Measurements from ENCODE around the gene PLPPR1. TPM values are rescaled to one million over a fixed set of nuclear protein-coding genes. Genes with fewer than 3 reads are reported as not detected.

Gene PLPPR1
- total RNA-seq, 6 experiments from 2014 or later, result 1.4 to 5.4 (median 1.8) TPM

GRCh38 chr9:101064206-101064605 lies 35.7 kb downstream of the PLPPR1 start:
- peaks cover 0 to 22% (median 9%) of the 10 kb centered on the region in 4 donors for H3K4me1 ChIP-seq
- no peaks in the 10 kb centered on the region for H3K27me3 ChIP-seq
- no peak overlapping the region for H3K27ac ChIP-seq
- intact Hi-C loops (cut with DNase I), result no loop called here
- no peak overlapping the region for H3K4me3 ChIP-seq
- H3K9me3 ChIP-seq, result no peaks in the 10 kb centered on the region
- DNase-seq (no peak), ATAC-seq (peak in 3 of 4 donors; percentile 15 to 50 (median 35))
- no peaks in the 10 kb centered on the region for H3K36me3 ChIP-seq
- no peak for TF ChIP-seq POLR2A (IDR thresholded peaks at IDR 0.05)
- TF ChIP-seq CTCF (IDR thresholded peaks at IDR 0.05), result no peak

- DNase-seq, result no peak
- H3K4me1 ChIP-seq, result peaks cover 0 to 22% (median 9%) of the 10 kb centered on the region in 4 donors
- H3K36me3 ChIP-seq, result no peaks in the 10 kb centered on the region
- no peak overlapping the region for H3K27ac ChIP-seq
- no peaks in the 10 kb centered on the region for H3K27me3 ChIP-seq
- H3K9me3 ChIP-seq, result no peaks in the 10 kb centered on the region
- ATAC-seq, result no peak
- H3K4me3 ChIP-seq, result no peak overlapping the region
- no peak for TF ChIP-seq CTCF (IDR thresholded peaks at IDR 0.05)
- no peak for TF ChIP-seq POLR2A (IDR thresholded peaks at IDR 0.05)
- 81% methylated on average over 1 of the region's 1 CpG for WGBS (ENCODE audit: insufficient coverage, low coverage, low lambda C conversion rate, missing lambda C conversion rate)
- intact Hi-C loops (cut with DNase I), result no loop called here
Measured at GRCh38 chr9:101065930-101066329, 37.4 kb downstream of the PLPPR1 start.

DNA sequence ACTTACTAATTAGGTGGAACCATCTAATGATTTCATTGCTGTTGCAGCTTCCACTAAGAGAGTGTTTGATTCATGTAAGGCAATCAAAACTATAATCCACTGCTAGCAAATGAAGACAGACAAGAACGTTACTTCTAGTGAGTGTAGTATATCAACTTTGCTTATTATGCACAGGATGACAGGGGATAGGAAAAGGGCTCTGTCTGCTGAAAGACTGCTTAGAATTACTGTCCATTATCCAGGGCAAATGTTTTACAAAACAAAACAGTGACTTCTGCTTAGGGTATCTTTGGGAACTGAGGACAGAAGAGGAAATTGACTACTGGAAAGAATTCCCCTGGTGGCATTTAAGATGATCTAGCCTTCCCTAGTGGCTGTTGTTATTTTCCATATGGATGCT lies 40.2 kb downstream of the PLPPR1 start:
- Histone ChIP-seq H3K9me3 (no peaks in the 10 kb centered on the region), H3K27ac (no peak overlapping the region), H3K36me3 (no peaks in the 10 kb centered on the region), H3K27me3 (no peaks in the 10 kb centered on the region), H3K4me3 (no peak overlapping the region), H3K4me1 (peaks cover 0 to 9% (median 2%) of the 10 kb centered on the region in 4 donors)
- TF ChIP-seq POLR2A (IDR thresholded peaks at IDR 0.05) (no peak), CTCF (IDR thresholded peaks at IDR 0.05) (no peak)
- no peak for DNase-seq
- intact Hi-C loops (cut with DNase I), result no loop called here
- no peak for ATAC-seq
- 63% methylated on average over 1 of the region's 1 CpG for WGBS (ENCODE audit: insufficient coverage, low coverage, low lambda C conversion rate, missing lambda C conversion rate)

GRCh38 chr9:101072259-101072658 lies 43.7 kb downstream of the PLPPR1 start:
- H3K4me1 ChIP-seq, result no peaks in the 10 kb centered on the region
- intact Hi-C loops (cut with DNase I), result no loop called here
- H3K27me3 ChIP-seq, result no peaks in the 10 kb centered on the region
- no peaks in the 10 kb centered on the region for H3K9me3 ChIP-seq
- 72% methylated on average over 3 of the region's 3 CpGs for WGBS (ENCODE audit: insufficient coverage, low coverage, low lambda C conversion rate, missing lambda C conversion rate)
- no peaks in the 10 kb centered on the region for H3K36me3 ChIP-seq
- H3K27ac ChIP-seq, result no peak overlapping the region
- no peak for DNase-seq
- TF ChIP-seq CTCF (IDR thresholded peaks at IDR 0.05) (no peak), POLR2A (IDR thresholded peaks at IDR 0.05) (no peak)
- ATAC-seq, result no peak
- H3K4me3 ChIP-seq, result no peak overlapping the region

DNA sequence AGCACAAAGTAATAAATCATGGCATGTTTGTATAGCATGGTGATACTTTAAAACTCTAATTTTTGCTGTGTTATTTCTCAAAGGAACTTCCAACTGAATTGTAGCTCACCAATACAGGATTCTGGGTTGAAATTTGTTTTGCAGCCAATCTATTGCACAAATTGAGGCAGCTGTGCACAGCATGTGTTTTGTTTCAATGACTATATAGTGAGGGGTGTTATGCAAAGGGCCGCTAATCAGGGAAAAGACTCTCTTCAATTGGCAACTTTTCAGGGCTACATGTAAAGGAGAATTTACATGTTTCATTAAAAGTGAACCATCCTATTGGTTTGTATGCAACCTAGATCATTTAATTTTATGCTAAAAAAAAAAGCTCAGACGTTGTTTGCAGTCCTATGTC lies 44.6 kb downstream of the PLPPR1 start:
- Histone ChIP-seq H3K4me1 (no peaks in the 10 kb centered on the region), H3K27ac (no peak overlapping the region), H3K9me3 (no peaks in the 10 kb centered on the region), H3K36me3 (no peaks in the 10 kb centered on the region), H3K27me3 (no peaks in the 10 kb centered on the region), H3K4me3 (no peak overlapping the region)
- DNase-seq, result no peak
- intact Hi-C loops (cut with DNase I), result no loop called here
- ATAC-seq, result no peak
- WGBS (ENCODE audit: insufficient coverage, low coverage, low lambda C conversion rate, missing lambda C conversion rate), result 44% methylated on average over 2 of the region's 2 CpGs
- TF ChIP-seq POLR2A (IDR thresholded peaks at IDR 0.05) (no peak), CTCF (IDR thresholded peaks at IDR 0.05) (no peak)
